Colon (tissue), 2 donors: ENCODE measurements around the gene FDXR.
"Not testable (repeated sequence)": the region's sequence is repeated elsewhere in the genome, so short reads cannot be mapped to it uniquely, and the experiment has no call there.

ENCODE experiments used
- FAIRE-seq: peaks from 2 replicates; lab custom pipeline; 2012; peaks lifted over from hg19 to GRCh38; lab: Jason Lieb, UNC
- donor health status: control.
- donor health status: control.

The FDXR gene, protein sequence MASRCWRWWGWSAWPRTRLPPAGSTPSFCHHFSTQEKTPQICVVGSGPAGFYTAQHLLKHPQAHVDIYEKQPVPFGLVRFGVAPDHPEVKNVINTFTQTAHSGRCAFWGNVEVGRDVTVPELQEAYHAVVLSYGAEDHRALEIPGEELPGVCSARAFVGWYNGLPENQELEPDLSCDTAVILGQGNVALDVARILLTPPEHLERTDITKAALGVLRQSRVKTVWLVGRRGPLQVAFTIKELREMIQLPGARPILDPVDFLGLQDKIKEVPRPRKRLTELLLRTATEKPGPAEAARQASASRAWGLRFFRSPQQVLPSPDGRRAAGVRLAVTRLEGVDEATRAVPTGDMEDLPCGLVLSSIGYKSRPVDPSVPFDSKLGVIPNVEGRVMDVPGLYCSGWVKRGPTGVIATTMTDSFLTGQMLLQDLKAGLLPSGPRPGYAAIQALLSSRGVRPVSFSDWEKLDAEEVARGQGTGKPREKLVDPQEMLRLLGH

DNA sequence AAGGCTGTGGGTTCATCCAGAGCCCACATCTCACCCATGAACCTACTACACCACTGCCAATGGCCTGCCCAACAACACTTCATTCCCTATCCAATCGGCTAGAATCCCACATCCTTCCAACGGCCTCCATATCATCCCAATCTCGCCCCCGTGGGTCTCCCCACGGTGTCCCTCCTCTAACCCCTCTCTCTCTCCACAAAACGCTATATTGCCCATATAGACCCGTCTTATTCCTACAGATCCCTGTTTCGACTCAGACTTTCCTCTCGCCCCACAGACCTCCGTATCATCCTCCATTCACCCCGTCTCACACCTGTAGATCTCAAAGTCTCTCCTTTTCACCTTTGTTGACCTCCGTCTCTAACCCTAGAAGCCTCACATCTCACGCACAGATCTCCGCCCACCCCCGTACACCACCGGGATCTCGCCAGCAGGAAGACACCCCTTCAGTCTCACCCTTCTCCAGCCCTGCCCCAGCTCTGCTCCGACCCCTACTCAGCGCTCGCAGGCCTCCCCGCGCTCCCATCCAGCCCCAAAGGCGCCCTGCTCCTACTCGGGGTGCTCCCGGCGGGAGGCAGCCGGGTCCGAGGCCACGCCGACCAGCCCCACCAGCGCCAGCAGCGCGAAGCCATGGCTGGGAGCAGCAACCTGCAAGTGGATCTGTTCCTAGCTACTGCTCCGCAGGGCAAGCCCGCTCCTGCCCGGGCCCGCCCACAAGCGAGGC is at the start of gene FDXR:
Gene FDXR (minus strand): TSS at position 682 of the 724 bp plus-strand sequence. CDS start 50 bp downstream, at position 632.
- FAIRE-seq: no peak

DNA sequence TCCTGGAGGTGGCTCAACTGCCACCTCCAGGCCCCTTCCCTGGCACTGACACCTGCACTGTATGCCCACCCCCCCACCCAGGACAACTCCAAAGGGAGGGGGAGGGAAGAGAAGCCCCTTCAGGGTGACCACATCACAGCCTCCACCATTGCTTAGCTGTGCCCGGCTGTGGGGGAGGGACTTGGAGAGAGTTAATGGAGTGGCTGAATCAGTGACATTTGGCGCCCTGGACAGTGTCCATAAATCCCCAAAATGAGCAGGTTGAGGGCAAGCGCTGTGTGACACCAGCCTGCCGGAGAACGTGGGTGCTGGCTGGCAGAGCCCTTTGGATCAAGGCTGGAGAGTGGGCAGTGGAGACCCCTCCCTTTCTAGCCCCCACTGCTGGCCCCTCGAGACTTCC is 49.4 kb upstream of the FDXR start:
- FAIRE-seq: no peak

DNA sequence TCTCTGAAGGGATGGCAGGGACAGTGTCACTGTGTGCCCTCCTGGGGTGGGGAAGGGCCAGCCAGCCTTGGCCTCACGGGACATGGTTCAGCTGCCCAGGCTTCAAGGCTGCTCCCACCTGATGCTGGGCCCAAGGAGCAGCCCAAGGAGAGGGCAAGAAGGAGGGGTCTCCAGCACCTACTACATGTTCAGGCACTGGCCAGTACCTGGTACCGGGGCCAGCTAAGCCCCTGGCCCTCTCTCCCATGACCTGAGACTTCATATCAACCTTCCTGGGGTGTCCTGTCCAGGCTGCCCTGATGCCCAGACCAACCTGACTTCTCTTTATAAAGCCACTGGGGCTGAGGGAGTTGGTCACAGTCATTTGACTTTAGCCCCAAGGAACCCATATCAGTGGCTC is 49.0 kb upstream of the FDXR start:
- no peak for FAIRE-seq

DNA sequence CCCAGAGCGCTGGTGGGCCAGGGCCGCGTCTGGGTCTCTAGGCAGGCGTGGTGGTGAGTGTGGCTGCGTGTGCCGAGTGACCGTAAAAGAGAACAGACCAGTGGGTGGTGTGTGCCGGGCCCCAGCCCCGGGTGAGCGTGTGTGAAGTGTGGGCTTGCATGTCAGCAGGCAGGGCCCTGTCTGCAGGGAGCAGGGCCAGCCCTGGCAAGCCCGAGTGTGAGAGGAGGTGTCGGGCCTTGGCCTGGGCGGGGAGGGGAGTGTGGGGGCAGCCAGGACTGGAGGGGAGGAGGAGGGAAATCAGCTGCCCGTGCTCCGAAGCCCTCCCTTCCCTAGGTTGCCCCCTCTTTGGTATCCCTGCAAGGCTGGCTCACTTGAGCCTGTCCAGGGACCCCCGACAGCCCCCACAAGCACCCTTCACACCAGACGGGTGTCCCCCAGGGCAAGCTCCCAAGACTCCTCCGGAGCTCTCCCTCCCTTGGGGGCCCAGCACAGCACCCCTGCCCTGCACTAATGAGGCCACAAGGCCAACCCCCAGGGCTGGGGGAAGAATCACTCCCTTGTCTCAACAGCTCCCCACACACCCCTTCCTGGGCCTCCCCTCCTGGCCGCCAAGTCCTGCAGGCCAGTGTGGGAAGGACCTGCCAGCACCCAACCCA is 48.4 kb upstream of the FDXR start:
- FAIRE-seq: no peak

DNA sequence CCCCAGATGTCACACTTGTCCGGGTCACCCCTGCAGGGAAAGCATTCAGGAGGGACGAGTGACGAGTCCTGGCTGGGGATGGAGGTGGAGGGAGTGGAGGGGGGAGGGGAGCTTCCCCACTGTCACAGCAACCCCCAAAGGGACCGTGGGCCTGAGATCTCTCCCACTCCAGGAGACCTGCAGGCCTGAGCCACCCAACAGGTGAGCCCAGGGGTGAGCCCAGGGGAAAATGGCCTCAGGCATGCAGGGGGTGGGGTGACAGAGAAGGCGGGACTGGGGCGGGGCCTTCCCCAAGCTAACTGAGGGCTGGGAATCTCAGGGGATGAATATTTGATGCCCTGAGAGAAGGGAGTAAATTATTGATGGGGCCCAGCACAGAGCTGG is 47.8 kb upstream of the FDXR start:
- FAIRE-seq: no peak

DNA sequence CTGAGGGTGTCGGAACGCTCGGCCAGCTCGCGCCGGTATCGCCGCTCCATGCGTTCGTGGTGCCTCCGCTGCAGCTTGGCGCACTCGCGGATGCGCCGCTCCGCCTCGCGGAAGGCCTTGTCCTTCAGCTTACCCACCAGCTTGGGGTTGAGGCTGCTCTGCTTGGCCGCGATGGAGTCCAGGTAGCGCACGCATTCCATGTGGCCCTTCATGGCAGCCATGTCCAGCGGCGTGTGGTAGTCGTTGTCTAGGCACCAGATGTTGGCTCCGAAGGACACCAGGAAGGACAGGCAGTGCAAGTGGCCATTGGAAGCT is 47.5 kb upstream of the FDXR start:
- FAIRE-seq: no peak

DNA sequence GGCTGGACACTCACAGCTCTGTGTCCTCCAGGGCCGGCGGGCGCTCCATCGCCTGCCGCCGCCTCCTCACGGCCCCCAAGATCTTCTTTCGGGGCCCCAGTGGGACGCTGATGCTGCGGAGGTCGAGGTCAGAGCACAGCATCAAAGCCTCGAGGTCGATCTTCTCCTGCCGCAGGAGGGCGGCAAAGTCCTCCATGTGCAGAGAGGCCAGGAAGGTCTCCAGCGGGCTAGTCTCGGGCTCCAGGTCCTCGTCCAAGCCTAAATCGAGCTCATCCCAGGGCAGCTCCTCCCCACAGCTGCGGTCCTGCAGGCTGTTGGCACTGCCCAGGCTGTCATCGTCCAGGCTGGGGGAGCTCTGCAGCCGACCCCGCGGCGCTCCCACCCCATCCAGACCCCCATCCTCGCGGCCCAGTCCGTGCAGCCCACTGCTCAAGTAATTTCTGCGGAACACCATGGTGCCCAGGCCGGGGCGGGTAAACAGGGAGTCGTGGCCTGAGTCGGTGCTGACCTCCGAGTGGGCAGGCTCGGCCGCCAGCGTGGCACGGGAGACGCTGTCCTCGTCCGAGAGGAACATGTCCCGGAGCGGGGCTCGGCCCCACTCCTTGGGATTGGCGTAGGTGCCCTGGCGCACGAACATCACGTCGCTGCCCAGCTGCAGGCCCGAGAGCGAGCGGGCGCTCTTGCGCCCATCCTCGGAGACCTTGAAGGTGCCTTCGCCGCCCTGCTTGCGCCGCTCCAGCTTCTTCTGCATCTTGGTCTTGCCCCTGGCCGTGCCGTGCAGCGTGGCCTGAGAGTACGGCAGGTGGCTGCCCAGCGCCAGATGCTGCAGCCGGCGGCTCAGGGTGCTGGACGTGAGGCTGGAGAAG is 46.9 kb upstream of the FDXR start:
- FAIRE-seq: no peak

DNA sequence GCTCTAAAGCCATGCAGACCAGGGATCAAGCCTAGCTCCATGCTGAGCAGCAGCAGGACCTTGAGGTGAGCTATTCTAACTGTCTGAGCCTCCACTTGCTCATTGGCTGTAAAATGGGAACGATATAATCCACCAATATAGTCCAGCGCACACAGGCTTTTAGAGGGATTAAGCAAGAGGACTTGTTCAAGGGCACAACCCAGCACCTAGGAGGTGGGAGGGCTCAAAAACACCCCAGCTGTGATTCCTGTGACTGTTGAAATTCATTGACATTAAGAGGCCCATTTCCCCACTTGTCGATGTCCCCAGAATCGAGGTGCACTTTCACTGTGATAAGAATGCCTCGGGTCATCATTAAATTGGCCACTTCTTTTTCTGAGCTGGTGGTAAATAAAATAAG is 46.1 kb upstream of the FDXR start:
- no peak for FAIRE-seq

DNA sequence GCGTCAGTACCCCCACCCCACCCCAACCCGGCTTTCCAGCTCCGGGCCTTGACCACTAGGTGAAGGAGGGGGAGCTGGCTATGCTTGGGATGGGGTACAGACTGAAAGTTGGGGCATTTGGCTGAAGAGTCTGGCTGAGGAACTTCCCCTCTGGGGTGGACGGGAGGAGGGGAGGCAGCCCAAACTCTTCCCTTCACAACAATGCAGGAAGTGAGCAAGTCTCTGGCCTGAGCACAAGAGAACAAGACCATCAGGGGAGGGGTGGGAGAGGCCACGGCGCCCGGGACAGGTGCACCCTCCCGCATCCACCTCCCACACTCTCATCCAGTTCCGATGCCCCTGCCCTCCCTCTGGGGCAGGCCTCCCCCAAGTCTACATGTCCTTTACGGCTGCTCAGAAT is 44.6 kb upstream of the FDXR start:
- no peak for FAIRE-seq

DNA sequence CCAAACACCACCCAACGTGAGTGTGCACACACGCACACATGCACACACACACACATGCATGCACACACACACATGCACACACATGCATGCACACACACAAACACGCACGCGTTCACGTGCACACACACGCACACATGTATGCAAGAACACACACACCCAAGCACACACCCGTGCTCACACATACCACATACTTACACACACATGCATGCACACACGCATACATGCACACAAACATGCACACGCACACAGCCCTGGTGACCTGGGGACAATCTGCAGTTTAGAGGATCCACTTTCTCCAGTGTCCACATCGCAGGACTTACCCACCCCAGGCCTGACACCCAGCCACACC is 44.0 kb upstream of the FDXR start:
- no peak for FAIRE-seq

DNA sequence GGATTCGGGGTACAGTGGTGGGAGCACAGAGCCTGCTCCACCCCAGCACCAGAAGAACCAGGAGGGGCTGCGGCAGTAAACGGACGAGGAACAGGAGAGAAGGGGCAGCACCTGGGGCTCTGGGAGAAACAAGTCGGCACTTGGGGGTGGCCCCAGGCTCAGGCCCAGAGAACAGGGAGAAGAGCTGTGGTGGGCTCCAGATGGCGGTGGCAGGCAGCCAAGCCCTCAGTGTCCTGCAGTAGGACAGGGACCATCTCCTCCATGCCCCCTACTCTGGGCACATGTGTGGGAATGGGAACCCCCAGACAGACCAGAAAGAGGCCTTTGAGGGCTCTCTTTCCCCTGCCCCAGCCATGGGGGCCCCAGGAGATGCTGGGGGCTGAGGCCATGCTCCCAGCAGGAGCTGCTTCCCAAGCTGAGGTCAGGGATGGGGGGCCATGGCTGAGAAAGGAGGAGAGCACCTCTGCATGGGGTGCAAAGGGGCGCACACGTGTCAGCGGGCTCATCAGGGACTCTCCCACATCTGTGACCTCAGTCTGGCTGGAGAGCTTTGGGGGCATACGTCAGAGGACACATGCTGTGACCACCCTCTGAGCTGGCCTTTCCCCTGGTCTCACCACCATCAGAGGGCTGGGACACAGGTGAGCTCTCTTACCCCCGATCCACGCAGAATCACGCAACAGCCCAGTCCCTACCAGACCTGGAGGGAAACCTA is 43.5 kb upstream of the FDXR start:
- no peak for FAIRE-seq

DNA sequence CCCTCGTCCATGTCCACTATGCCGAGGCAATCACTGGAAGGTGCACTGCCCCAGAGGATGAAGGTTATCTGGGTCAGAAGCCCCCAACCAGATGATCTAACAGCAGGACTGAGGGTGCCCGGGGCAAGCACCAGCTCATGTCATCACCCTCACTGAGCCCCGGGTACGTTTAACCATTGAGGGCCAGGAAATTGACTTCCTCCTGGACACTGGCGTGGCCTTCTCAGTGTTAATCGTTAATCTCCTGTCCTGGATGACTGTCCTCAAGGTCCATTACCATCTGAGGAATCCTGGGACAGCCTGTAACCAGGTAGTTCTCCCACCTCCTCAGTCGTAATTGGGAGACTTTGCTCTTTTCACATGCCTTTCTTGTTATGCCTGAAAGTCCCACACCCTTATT is 38.6 kb upstream of the FDXR start:
- not testable (repeated sequence) for FAIRE-seq

DNA sequence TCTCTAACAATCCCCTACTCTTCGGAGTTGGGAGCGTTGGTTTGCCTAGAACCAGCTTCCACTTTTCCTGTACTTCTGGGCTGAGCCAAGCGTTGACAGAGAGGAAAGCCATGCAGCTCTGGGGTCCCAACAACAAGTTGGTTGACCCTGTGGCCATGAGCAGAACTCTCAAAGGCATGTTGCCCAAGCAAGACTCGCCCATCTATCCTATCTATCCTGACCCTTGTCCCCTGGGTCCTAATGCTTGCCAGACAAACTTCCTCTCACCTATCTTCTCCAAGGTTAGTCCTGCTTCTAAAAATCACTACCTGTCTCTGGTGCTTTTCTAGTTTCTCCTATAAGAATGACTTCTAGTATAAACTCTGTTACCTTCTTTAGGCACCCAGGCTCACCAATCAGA is 36.3 kb upstream of the FDXR start:
- FAIRE-seq: not testable (repeated sequence)

DNA sequence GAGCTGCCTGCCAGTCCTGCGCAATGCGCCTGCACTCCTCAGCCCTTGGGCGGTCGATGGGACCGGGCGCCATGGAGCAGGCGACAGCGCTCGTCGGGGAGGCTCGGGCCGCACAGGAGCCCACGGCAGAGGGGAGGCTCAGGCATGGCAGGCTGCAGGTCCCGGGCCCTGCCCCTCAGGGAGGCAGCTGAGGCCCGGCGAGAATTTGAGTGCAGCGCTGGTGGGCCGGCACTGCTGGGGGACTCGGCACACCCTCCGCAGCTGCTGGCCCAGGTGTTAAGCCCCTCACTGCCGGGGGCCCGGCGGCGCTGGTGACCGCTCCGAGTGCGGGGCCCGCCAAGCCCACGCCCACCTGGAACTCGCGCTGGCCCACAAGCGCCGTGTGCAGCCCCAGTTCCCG is 34.2 kb upstream of the FDXR start:
- no peak for FAIRE-seq

DNA sequence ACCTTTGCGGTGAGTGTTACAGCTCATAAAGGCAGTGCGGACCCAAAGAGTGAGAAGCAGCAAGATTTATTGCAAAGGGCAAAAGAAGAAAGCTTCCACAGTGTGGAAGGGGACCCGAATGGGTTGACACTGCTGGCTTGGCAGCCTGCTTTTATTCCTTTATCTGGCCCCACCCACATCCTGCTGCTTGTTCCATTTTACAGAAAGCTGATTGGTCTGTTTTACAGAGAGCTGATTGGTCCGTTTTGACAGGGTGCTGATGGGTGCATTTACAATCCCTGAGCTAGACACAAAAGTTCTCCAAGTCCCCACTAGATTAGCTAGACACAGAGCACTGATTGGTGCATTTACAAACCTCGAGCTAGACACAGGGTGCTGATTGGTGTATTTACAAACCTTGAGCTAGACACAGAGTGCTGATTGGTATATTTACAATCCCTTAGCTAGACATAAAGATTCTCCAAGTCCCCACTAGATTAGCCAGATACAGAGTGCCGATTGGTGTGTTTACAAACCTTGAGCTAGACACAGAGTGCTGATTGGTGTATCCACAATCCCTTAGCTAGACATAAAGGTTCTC is 33.5 kb upstream of the FDXR start:
- not testable (repeated sequence) for FAIRE-seq

DNA sequence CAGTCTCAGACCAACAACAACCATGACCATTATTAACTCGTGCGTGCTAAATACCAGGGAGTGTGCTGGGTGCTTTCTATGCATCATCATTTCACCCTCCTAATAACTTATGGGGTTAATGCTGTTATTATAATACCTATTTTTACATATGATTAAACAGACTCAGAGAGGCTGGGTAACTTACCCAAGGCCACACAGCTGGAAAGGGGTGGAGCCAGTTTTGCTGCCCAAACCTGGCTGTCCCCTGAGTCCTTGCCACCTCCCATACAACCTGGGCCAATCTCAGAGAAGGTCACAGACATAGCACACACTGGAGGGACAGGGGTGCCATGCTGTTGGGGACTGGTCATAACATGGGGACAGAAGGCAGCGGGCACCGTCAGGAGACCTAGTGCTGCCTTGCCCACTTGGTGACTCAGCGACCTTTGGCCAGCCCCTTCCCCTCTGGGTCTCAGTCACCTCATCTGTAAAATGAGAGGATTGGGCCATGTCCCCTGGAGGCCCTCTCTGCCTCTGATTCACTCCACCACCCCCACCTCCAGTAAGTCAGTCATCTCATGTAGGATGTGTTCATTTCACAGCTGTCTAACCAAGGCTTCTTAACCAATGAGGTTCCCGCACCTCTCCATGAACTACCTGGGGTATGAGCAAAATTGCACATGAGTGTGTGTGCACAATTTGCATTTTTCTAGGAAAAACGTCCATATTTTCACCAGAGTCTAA is 32.1 kb upstream of the FDXR start:
- FAIRE-seq: no peak

DNA sequence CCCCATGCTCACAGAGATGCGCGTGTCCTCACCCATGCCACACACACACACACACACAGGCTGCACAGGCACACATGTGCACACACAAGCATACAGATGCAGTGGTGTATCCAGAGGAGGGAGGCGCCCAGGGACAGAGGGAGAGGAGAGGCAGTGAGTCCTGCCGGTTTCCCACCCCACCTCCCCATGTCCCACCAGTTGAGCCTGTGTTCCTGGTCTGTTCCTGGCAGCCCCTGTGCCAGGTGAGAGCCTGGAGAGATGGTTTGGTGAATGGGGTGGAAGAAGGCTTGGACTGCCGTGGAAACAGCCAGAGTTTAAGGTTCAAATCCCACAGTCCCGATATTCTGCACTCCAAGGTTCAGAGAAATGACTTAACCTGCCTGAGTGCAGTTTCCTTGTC is 30.9 kb upstream of the FDXR start:
- FAIRE-seq: no peak

DNA sequence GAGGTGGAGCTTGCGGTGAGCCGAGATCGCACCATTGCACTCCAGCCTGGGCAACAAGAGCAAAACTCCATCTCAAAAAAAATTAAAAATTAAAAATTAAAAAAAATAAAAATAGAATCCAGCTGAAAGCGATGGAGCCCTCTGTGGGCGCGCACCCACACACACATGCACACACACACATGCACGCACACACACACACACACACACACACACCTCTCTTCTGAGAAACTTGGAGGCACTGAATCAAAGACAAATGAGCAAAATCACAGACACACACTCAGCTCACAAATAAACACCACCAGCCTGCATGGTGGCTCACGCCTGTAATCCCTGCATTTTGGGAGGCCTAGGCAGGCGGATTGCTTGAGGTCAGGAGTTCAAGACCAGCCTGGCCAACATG is 30.2 kb upstream of the FDXR start:
- FAIRE-seq: no peak

DNA sequence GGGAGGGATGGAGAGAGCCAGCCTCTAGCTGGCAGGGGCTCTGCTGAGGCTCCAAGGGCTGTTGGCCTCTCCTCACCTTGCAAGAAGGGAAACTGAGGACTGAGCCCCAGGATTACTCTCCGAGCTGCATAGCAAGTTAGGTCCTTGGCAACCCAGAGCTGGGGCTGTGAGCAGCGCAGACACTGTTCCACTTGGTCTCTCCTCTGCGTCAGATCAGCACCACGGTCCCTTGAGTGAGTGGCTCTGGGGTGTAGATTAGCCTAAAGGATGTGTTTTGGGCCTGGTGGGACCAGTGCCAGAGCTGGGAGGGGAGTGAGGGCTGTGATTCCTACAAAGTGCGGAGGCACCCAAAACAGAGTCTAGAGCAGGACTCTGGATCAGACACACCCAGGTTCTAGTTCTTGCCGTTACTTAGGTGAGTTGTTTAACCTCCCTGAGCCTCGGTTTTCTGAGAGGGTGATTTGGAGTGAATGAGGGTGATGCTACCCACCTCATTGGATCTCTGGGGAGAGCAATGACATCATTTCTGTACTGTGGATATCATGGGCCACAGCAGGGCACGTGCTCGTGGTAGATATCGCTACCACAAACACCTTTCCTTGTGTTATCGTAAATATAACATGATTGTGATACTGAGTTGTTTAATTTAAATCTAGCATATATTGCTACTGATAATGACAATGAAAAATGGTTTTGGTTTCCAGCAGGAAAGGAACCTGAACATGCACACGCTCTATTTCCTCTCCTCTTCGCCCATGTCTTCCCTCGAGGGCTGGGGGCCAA is 28.8 kb upstream of the FDXR start:
- no peak for FAIRE-seq

DNA sequence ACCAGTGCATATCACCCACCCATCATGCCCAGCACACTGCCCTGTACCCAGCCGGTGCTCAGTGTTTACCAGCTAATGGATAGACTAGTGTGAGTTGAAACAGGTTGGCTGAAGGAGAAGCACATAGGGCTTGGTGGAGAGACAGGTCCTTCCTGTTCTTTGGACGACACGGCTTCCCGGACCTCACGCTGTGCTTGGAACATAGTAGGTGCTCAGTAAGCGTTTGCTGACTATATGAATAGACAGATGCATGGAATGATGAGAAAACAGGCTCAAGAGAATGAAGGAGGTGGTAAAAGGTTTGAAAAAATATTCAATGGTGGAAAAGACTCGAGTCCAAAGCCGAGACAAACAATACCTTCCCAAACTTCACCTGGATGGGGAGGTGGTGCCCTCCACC is 27.4 kb upstream of the FDXR start:
- no peak for FAIRE-seq
